Breast epithelium (tissue), 4 donors: ENCODE measurements around the gene EEF1E1. TPM values are rescaled to one million over a fixed set of nuclear protein-coding genes. Genes with fewer than 3 reads are reported as not detected.

Experiments used
- DNase-seq, 2 donors: peaks; one replicate each; pipeline ENCODE4 v3.0.0-alpha.2; 2019; ENCODE audit warnings: low spot score in 2 of 2
- H3K27ac ChIP-seq, 2 donors: fragments of 200-600 bp; sonication (generic) in 1 of 2; one replicate each; pipeline ENCODE4 v1.5.1; 2016 to 2019; ENCODE audit warnings: mild to moderate bottlenecking in 1 of 2
- H3K27me3 ChIP-seq, 2 donors: fragments of 200-600 bp; sonication (generic) in 1 of 2; one replicate each; pipeline versions ENCODE4 v1.5.1 to v1.6.0; 2017 to 2019; ENCODE audit warnings: control low read depth in 1 of 2, mild to moderate bottlenecking in 1 of 2
- H3K36me3 ChIP-seq: fragments of 200-600 bp; one replicate; pipeline ENCODE4 v1.5.1; 2019
- H3K4me1 ChIP-seq, 2 donors: fragments of 200-600 bp; sonication (generic); one replicate each; pipeline ENCODE4 v1.5.1; 2016 to 2019; ENCODE audit warnings: control low read depth in 1 of 2
- H3K4me3 ChIP-seq, 3 donors: fragments of 200-600 bp; sonication (generic); 1 replicate in 2 of 3; 2 replicates in 1 of 3; pipeline ENCODE4 v1.5.1; 2016 to 2019; ENCODE audit warnings: mild to moderate bottlenecking in 3 of 3, moderate library complexity in 2 of 3
- H3K9me3 ChIP-seq, 2 donors: fragments of 200-600 bp; sonication (generic) in 1 of 2; one replicate each; pipeline ENCODE4 v1.5.1; 2016 to 2019; ENCODE audit warnings: control low read depth in 1 of 2
- POLR2A ChIP-seq: fragments of 450-650 bp; IDR thresholded peaks from one replicate; pipeline ENCODE4 v1.6.1; 2016; ENCODE audit warnings: antibody characterized with exemption, mild to moderate bottlenecking, moderate library complexity
- POLR2AphosphoS5 ChIP-seq, 3 donors: sonication (generic); formaldehyde crosslinking; IDR thresholded peaks; one replicate each; pipeline ENCODE4 v1.6.1; 2017; ENCODE audit warnings: antibody characterized with exemption in 3 of 3
- intact Hi-C: fragments of 100-400 bp; cut with DNase I; formaldehyde crosslinking; loops from one replicate; pipeline ENCODE4 v1.15.1; 2023; ENCODE audit warnings: low total_unique reads
- total RNA-seq, 3 donors: library from RNA; depleted of rRNA; stranded (reverse); fragments of >200 nt; gene quantifications; one replicate each; pipeline ENCODE4 v1.1.0, GENCODE V29; 2016
- TF ChIP-seq, protein P1 (sequence below), 3 donors: fragments of 450-650 bp; IDR thresholded peaks; one replicate each; pipeline ENCODE4 v1.5.1; 2016 to 2017; ENCODE audit warnings: antibody characterized with exemption in 3 of 3, mild to moderate bottlenecking in 3 of 3, moderate library complexity in 3 of 3

Gene EEF1E1
- total RNA-seq, 3 donors from 2014 or later = 18.9 to 48.5 (median 39.1) TPM

DNA sequence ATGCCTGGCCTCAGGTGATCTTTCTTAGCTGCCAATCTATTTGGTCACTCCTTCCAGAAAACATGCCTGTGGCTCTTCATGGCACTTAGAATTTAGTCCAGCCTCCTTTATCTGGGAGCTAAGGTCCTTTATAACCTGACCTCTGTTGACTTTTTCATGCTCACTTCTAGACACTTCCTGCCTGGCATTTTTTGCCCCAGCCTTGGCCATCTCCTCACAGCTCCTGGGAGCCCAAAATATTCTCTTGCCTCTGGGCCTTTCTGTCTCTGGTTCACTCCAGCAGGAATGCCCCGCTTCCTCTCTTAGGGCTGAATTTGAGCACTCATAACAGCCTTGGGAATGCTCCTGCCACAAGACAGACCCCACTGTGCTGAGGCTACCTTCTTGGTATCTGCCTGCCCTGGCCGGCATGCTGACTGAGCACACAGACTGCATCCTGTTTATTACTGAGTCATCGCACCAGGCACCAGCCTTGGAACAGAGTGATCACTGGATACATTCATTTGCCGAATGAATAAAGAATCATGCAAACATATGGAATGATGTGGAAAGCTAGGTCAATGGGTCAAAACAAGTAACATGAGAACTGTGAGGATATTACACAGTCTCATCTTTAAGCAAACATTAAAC is 5.8 kb upstream of the EEF1E1 start:
- Histone ChIP-seq H3K27ac (peak overlapping the region in 1 of 2 donors; percentile 23), H3K9me3 (no peaks in the 10 kb centered on the region), H3K27me3 (no peaks in the 10 kb centered on the region), H3K4me1 (no peaks in the 10 kb centered on the region), H3K4me3 (no peak overlapping the region), H3K36me3 (no peaks in the 10 kb centered on the region)
- TF ChIP-seq, protein P1, sequence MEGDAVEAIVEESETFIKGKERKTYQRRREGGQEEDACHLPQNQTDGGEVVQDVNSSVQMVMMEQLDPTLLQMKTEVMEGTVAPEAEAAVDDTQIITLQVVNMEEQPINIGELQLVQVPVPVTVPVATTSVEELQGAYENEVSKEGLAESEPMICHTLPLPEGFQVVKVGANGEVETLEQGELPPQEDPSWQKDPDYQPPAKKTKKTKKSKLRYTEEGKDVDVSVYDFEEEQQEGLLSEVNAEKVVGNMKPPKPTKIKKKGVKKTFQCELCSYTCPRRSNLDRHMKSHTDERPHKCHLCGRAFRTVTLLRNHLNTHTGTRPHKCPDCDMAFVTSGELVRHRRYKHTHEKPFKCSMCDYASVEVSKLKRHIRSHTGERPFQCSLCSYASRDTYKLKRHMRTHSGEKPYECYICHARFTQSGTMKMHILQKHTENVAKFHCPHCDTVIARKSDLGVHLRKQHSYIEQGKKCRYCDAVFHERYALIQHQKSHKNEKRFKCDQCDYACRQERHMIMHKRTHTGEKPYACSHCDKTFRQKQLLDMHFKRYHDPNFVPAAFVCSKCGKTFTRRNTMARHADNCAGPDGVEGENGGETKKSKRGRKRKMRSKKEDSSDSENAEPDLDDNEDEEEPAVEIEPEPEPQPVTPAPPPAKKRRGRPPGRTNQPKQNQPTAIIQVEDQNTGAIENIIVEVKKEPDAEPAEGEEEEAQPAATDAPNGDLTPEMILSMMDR (IDR thresholded peaks at IDR 0.05) = no peak
- TF ChIP-seq POLR2A (no peak), POLR2AphosphoS5 (IDR thresholded peaks at IDR 0.05) (no peak)
- intact Hi-C loops = no loop called here
- no peak for DNase-seq

DNA sequence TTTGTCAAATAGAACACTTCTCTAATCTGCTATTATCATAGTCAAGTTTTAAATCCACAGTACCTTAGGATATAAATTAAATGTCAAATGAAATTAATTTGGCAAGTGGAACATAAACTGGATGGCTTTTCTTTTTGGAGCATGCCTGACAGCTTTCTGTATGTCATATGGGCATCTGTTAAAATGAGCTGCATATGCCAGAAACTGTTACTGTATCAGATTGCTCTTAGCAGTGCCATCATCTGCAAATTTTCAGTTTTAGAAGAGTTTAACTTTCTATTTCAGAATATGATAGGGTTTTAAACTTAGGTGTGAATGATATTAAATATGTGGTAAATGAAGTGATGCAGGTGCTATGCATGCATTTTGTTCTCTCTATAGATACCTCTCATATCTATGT is 3.4 kb upstream of the EEF1E1 start:
- no peak for DNase-seq
- TF ChIP-seq, protein P1 (IDR thresholded peaks at IDR 0.05) = no peak
- TF ChIP-seq POLR2A = no peak
- TF ChIP-seq POLR2AphosphoS5 (IDR thresholded peaks at IDR 0.05) = no peak
- intact Hi-C loops = no loop called here
- no peaks in the 10 kb centered on the region for H3K36me3 ChIP-seq
- no peaks in the 10 kb centered on the region for H3K27me3 ChIP-seq
- no peaks in the 10 kb centered on the region for H3K4me1 ChIP-seq
- H3K4me3 ChIP-seq = no peak overlapping the region
- no peaks in the 10 kb centered on the region for H3K9me3 ChIP-seq
- no peak overlapping the region for H3K27ac ChIP-seq

DNA sequence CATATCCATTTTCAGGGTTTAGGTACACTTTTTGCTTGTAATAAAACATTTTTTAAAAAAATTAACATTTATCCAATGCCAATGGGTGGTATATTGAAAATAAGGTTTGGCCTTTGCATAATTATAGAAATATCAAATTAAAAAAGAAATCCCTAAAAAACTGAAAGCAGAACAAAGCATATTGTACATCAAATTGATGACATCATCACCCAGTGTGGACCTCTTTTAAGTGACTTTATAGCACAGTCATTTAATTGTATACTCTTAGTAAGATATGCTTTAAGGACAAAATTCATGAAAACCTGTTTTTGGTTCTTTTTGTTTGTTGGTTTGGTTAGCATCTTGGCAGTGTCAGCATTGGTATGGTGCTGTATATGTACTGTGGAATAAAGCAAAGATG is 1.4 kb upstream of the EEF1E1 start:
- TF ChIP-seq POLR2AphosphoS5 (IDR thresholded peaks at IDR 0.05) (no peak), POLR2A (no peak)
- TF ChIP-seq, protein P1 (IDR thresholded peaks at IDR 0.05) = no peak
- H3K27ac ChIP-seq = no peak overlapping the region
- intact Hi-C loops = loop anchor here (5.0 kb wide), 1 partner anchor 41 kb away; the partner anchor contains the start of gene BLOC1S5
- no peaks in the 10 kb centered on the region for H3K9me3 ChIP-seq
- DNase-seq = no peak
- no peak overlapping the region for H3K4me3 ChIP-seq
- H3K4me1 ChIP-seq = no peaks in the 10 kb centered on the region
- no peaks in the 10 kb centered on the region for H3K36me3 ChIP-seq
- H3K27me3 ChIP-seq = no peaks in the 10 kb centered on the region

DNA sequence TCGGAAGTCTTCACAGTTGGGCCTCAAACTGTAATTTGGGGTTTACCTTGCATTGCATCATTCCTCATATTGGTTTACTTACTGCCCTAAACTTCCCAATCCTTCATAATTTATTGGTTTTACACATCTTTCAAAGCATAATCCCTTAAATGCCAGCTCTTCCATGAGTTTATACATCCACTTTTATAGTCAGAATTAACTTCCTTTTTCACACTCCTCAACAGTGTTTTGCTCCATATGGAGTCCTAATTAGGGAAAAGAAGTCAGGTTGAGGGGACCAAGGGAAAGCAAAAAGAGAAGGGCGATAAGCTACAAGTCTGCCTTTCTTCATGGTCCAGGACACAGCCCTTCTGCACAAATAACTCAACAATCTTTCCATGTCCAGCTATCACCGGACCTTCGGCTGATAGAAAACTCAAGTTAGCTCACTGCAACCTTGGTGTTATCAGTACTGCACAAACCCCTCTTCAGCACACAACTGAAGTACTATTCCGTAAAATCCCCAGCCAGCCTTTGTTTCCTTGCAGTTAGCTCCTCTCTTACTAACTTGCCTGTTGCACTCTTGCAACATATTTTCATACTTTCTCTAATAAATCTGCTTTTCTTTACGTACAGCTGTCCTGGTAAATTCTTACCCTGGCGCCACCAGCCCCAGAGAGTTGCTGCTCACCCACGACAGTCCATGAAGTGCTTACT is 2.0 kb downstream of the EEF1E1 start:
- no peaks in the 10 kb centered on the region for H3K4me1 ChIP-seq
- H3K4me3 ChIP-seq = no peak overlapping the region
- DNase-seq = no peak
- peaks cover 4% of the 10 kb centered on the region for H3K36me3 ChIP-seq
- intact Hi-C loops = loop anchor here (5.0 kb wide), 1 partner anchor 38 kb away; the partner anchor contains the start of gene BLOC1S5
- H3K27me3 ChIP-seq = no peaks in the 10 kb centered on the region
- H3K27ac ChIP-seq = no peak overlapping the region
- TF ChIP-seq, protein P1 (IDR thresholded peaks at IDR 0.05) = no peak
- TF ChIP-seq POLR2AphosphoS5 (IDR thresholded peaks at IDR 0.05) (no peak), POLR2A (no peak)
- no peaks in the 10 kb centered on the region for H3K9me3 ChIP-seq

DNA sequence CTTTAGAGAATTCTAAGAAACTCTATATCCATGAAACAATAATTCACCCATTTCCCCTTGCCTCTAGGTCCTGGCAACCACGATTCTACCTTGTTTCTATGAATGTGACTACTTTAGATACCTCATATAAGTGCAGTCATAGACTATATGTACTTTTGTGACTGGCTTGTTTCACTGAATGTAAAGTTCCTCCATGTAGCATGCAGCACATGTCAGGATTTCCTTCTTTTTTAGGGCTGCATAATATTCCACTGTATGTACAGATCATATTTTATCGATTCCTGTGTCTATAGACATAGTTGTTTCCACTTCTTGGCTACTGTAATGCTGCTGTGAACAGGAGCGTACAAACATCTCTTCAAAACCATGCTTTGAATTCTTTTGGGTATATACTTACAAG is 11.7 kb downstream of the EEF1E1 start:
- TF ChIP-seq POLR2AphosphoS5 (IDR thresholded peaks at IDR 0.05) = no peak
- TF ChIP-seq, protein P1 (IDR thresholded peaks at IDR 0.05) = no peak
- no peak for TF ChIP-seq POLR2A
- DNase-seq = no peak

More for the DNA sequence above, 11.7 kb downstream of the EEF1E1 start:
- Histone ChIP-seq H3K4me3 (no peak overlapping the region), H3K4me1 (no peaks in the 10 kb centered on the region), H3K36me3 (no peaks in the 10 kb centered on the region), H3K27ac (no peak overlapping the region), H3K9me3 (no peaks in the 10 kb centered on the region), H3K27me3 (no peaks in the 10 kb centered on the region)
- intact Hi-C loops = no loop called here
